HG03108 (cell line): Measurements from ENCODE around the gene KIRREL2.

Experiments used
- ATAC-seq: cut with Tn5 transposase; IDR thresholded peaks from one replicate; pipeline ENCODE4 v1.9.1; 2021; ENCODE audit warnings: moderate library complexity; ENCODE audit not compliant: unreplicated experiment

The KIRREL2 gene

GRCh38 chr19:35844482-35845214 is 12.1 kb upstream of the KIRREL2 start:
- no peak for ATAC-seq

DNA sequence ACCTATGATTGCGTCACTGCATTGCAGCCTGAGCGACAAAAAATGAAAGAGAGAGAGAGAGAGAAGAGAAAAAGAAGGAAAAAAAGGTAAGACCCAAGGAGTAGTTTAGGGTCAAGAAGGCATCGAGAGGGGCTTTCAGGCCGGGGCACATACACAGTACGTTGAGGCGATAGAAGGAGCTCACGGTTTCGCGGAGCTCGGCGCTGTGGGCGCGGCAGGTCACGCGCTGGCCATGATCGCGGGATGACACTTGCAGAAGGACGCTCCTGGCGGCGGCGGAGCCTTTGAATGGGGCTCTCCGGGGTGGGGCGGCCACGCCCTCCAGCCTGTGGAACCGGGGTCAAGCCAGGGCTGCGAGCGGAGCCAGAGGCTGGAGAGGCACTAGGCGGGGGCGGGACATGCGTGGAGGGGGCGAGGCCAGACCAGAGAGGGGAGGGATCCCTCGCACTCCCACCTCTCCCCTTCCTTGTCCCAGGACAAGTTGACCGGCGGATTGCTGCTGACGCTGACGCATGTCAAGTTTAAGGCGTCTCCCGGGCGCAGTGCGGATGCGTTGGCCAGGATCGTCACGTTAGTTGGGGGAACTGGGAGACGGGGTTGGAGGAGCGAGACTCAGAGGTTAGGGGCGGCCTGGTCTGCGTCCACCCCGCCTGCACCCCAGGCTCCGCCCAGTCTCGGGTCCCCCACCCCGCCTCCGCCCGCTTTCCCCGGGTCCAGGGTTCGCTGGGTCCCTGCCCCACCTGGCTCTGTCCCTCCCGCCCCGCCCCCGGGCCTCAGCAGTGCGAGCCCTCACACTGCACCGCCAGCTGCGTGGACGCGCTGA is 11.3 kb upstream of the KIRREL2 start:
- ATAC-seq: no peak

- no peak for ATAC-seq
These were observed 10.6 kb upstream of the KIRREL2 start for GRCh38 chr19:35846038-35846668.

GRCh38 chr19:35847911-35848310 is 8.8 kb upstream of the KIRREL2 start:
- no peak for ATAC-seq

DNA sequence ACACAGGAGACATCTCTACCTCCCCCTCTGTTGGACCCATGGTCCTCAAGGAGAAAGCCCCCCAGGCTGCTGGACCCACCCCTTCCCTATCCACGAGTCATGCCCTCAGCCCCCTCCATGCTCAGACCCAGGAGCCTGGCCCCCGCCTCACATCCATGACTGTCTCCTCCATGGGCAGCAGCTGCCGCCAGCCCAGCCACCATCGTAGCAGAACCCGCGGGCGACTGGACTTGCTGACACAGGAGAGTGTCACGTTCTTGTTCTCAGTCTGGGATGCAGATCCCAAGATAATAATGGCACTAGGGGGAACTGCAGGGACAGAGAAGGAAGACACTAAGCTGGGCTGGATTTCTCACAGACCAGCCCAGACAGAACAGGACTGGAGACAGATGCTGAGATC is 8.2 kb upstream of the KIRREL2 start:
- ATAC-seq: no peak

- no peak for ATAC-seq
These were observed 7.7 kb upstream of the KIRREL2 start for GRCh38 chr19:35848919-35849505.

DNA sequence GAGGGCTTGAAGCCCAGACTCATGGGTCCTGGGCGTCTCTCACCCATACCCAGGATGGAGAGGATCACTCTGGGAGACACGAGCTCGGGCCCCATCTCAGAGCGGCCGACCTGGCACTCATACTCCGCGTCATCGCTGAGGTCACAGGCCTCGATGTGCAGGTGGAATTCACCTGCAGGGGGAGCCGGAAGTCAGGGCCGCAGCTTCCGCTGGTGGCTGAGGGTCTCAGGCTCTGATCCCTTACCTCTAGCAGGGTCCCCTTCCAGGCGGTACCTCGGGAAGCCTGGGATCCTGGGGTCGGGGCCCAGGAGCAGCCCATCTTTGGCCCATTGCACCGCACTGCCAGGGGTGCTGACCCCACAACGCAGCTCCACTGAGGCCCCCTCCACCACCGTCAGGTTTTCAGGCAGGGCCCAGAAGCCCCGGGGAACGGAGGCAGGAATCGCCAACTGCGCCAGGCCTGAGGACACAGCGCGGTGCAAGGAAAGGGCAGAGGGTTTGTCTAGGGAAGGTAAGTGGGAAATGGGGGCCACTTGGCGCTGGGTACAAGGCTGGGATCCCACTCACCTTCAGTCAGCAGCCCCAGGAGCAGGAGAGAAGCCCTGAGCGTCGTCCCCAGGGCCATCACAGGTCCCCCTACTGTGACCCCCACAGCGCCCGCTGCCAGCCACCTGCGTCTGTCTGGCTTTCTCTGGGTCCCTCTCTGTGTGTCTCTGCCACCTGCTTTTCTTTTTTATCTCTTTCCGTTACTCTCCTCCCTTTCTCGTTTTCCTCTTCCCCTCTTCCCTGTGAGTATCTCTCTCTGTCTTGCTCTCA is 5.3 kb upstream of the KIRREL2 start:
- no peak for ATAC-seq

DNA sequence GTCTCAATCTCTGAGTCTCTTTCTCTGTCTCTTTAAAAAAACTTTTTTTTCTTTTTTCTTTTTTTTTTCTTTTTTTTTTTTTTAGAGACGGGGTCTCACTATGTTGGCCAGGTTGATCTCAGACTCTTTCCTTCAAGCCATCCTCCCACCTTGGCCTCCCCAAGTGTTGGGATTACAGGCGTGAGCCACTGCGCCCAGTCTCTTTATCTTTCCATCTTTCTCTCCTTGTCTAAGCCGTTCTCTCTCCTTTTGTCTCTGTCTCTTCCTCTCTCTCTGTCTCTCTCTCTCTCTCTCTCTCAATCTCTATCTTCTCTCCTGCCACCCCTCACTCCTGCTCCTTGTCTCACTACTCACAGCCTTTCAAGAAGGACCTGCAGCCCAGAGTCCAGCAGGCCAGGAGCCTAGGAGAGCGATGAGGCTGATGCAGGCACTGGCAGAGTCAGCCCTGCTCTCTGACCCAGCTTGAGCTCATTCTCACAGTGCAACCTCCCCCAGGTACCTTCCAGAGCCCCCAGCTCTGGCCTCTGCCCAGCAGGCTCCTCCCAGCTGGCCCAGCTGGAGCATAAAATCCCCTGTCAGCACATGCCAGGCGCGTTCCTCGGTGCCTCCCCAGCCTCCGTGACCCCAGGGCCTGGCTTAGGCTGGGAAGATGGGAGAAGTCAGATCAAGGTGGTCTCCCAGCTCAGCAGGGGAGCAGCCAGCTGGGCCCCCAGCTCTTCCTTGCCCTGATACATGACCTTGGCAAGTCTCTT is 4.5 kb upstream of the KIRREL2 start, which contains the start of gene NPHS1:
NPHS1 (minus strand) TSS at position 476 of the 752 bp plus-strand sequence. CDS start 667 bp downstream, outside the sequence.
- no peak for ATAC-seq

DNA sequence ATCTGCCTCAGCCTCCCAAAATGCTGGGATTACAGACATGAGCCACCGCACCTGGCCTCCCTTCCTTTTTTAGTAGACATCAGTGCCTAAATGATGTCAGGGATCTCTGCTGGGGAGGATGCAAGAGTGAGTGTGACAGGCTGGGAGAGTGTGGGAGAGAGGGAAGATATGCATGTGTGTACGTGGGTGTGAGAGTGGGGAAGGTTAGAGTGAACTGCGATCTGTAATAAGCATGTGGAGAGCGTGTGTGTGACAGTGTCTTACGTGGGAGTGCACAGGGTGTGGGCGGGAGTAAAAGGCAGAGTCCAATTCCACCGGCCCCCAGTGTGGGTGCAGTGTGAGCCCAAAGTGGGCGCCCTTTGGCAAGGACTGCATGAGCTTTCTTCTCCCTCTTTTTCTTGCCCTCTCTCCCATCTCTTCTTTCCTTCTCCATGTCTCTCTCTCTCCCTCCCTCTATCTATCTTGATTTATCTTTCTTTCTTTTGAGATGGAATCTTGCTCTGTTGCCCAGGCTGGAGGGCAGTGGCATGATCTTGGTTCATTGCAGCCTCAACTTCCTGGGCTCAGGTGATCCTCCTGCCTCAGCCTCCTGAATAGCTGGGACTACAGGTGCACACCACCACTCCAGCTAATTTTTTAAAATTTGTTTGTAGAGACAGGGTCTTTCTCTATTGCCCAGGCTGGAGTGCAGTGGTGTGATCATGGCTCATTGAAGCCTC is 3.5 kb upstream of the KIRREL2 start:
- no peak for ATAC-seq

GRCh38 chr19:35858311-35858710 is 1.6 kb downstream of the KIRREL2 start:
- ATAC-seq: no peak

GRCh38 chr19:35859414-35859813 is 2.7 kb downstream of the KIRREL2 start:
- ATAC-seq: no peak

- no peak for ATAC-seq
These were observed 3.7 kb downstream of the KIRREL2 start for GRCh38 chr19:35860436-35860817.

DNA sequence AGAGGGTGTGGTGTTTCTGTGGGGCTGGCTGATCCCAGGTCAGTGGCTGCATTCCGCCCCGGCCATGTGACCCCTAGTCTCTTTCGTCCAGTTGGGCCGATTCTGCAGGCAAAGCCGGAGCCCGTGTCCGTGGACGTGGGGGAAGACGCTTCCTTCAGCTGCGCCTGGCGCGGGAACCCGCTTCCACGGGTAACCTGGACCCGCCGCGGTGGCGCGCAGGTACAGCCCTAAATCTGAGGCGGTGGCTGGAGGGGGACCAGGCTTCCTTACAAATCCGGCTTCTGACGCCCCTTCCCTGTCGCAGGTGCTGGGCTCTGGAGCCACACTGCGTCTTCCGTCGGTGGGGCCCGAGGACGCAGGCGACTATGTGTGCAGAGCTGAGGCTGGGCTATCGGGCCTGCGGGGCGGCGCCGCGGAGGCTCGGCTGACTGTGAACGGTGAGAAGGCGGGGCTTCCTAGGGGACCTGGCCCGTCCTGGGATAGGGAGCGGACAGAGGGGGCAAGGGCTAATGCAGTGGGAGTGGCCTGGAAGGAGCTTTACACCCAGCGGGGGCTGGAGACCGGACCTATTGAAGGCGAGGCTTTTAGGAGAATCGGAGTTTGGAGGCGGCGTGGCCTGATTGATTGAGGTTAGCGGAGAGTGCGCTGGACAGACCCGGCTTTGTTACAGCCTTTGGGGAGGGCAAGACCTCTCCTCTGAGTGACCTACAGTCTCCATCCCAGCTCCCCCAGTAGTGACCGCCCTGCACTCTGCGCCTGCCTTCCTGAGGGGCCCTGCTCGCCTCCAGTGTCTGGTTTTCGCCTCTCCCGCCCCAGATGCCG is 4.3 kb downstream of the KIRREL2 start:
- ATAC-seq: no peak

- ATAC-seq: no peak
These were observed 5.0 kb downstream of the KIRREL2 start for GRCh38 chr19:35861640-35862160.

DNA sequence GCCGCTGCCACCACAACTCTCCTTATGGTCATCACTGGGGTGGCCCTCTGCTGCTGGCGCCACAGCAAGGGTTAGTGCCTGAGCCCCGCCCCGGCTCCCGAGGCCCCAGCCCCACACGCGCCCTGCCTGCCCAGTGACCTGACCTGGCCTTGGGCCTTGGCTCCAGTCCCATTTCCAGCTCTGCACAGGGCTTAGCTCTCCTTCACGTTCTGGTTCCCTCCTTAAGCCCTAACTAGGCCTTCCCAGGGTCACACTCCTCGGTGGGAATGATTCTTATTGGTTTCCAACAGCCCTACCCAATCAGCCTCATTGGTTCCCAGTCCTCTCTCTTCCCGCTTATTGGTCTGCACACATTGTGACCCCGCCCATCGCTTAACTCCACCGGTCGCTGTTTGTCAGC is 5.8 kb downstream of the KIRREL2 start:
- ATAC-seq: no peak

- no peak for ATAC-seq
These were observed 6.3 kb downstream of the KIRREL2 start for GRCh38 chr19:35863018-35863417.

DNA sequence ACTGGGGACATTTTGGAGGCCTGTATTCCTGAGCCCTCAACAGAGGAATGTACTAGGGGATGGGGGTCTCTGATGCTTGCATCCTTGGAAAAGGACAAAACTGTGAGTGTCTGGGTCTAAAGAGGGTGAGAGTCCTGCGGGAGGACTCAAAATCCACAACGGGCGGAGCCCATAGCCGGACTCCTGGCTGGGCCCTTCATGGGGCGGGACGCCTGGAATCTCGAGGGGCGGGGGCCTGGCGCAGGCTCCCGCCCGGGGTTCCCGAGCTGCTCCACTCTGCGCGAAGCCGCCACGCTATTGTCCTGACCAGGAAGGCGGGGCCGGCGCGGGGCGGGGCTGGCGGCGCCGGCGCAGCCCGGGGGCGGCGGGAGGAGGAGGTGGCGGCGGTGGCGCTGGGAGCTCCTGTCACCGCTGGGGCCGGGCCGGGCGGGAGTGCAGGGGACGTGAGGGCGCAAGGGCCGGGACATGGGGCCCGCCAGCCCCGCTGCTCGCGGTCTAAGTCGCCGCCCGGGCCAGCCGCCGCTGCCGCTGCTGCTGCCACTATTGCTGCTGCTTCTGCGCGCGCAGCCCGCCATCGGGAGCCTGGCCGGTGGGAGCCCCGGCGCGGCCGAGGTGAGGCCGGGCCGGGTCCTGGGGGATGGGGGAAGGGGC is 11.6 kb downstream of the KIRREL2 start, which contains the start of gene APLP1:
APLP1 (plus strand) TSS at position 403 of the 651 bp plus-strand sequence; CDS start at position 466, 63 bp downstream.
- ATAC-seq: no peak
